B cell (primary cell): Measurements from ENCODE around the gene CAMK2N1. TPM values are rescaled to one million over a fixed set of nuclear protein-coding genes. Genes with fewer than 3 reads are reported as not detected.

ENCODE experiments used
- ATAC-seq: fragments of 200-7000 bp; cut with Tn5 transposase; one replicate; pipeline ENCODE4 v1.10.0; 2021; ENCODE audit warnings: low read depth, mild to moderate bottlenecking, moderate number of reproducible peaks, moderate library complexity
- CTCF ChIA-PET: fragments of 350-600 bp; sonication (Branson Sonifier 250); formaldehyde crosslinking; loops from one replicate; lab custom pipeline; 2021; ENCODE audit warnings: antibody characterized with exemption, inconsistent platforms; lab: Charles Lee
- POLR2A ChIA-PET: fragments of 350-600 bp; sonication (Branson Sonifier 250); formaldehyde crosslinking; loops from one replicate; lab custom pipeline; 2021; ENCODE audit warnings: antibody characterized with exemption; lab: Charles Lee
- DNase-seq: peaks from one replicate; pipeline ENCODE4 v3.0.0; 2013
- H2AFZ ChIP-seq: 2 replicates; pipeline ENCODE4 v1.6.1; 2012; ENCODE audit warnings: mild to moderate bottlenecking, low read depth, low read length; ENCODE audit not compliant: insufficient read depth, poor library complexity, severe bottlenecking
- H3K27ac ChIP-seq, 2 donors: 1 replicate in 1 of 2; 2 replicates in 1 of 2; pipeline ENCODE4 v1.5.1; 2012 to 2013; ENCODE audit warnings: low read length in 2 of 2, mild to moderate bottlenecking in 2 of 2, moderate library complexity in 1 of 2
- H3K27me3 ChIP-seq, 4 experiments: fragments of 200-600 bp in 1 of 4; sonication (generic) in 1 of 4; replicated peaks in 1 of 4; 1 replicate in 2 of 4; 2 replicates in 2 of 4; pipeline versions ENCODE4 v1.6.1 to v1.7.0; 2013 to 2016; ENCODE audit warnings: low read length in 3 of 4, mild to moderate bottlenecking in 2 of 4, mixed read lengths in 1 of 4, moderate library complexity in 1 of 4; ENCODE audit not compliant: insufficient read depth in 4 of 4, control insufficient read depth in 3 of 4; ENCODE audit errors: control extremely low read depth in 1 of 4
- H3K36me3 ChIP-seq, 2 experiments: replicated peaks in 1 of 2; 1 replicate in 1 of 2; 2 replicates in 1 of 2; pipeline versions ENCODE4 v1.6.1 to v1.7.1; 2013; ENCODE audit warnings: low read length in 1 of 2; ENCODE audit not compliant: insufficient read depth in 2 of 2, control insufficient read depth in 1 of 2; ENCODE audit errors: control extremely low read depth in 1 of 2, extremely low read depth in 1 of 2
- H3K4me1 ChIP-seq, 2 donors: fragments of 200-600 bp in 1 of 2; sonication (generic) in 1 of 2; 1 replicate in 1 of 2; 2 replicates in 1 of 2; pipeline versions ENCODE4 v1.5.1 to v1.6.1; 2013 to 2017; ENCODE audit warnings: low read length in 2 of 2; ENCODE audit not compliant: control insufficient read depth in 2 of 2, insufficient read depth in 2 of 2
- H3K4me2 ChIP-seq: replicated peaks from 2 replicates; pipeline ENCODE3; 2012; ENCODE audit warnings: mild to moderate bottlenecking, low read depth, low read length; ENCODE audit not compliant: poor library complexity, severe bottlenecking
- H3K4me3 ChIP-seq, 5 experiments: fragments of 200-600 bp in 1 of 5; sonication (generic) in 1 of 5; 1 replicate in 3 of 5; 2 replicates in 2 of 5; pipeline versions ENCODE4 v1.5.1 to v1.7.0; 2011 to 2016; ENCODE audit warnings: low read length in 4 of 5, mild to moderate bottlenecking in 4 of 5, low read depth in 2 of 5, control low read depth in 1 of 5, moderate library complexity in 1 of 5; ENCODE audit not compliant: insufficient read depth in 1 of 5; ENCODE audit errors: control extremely low read depth in 1 of 5, extremely low read depth in 1 of 5
- H3K79me2 ChIP-seq: fragments of 200-600 bp; sonication (generic); one replicate; pipeline ENCODE4 v1.6.0; 2016; ENCODE audit warnings: low read length; ENCODE audit not compliant: control insufficient read depth, insufficient read depth
- H3K9ac ChIP-seq: fragments of 200-600 bp; sonication (generic); 2 replicates; pipeline ENCODE4 v1.6.1; 2017; ENCODE audit warnings: mild to moderate bottlenecking, low read length, moderate library complexity
- H3K9me3 ChIP-seq, 3 donors: one replicate each; pipeline versions ENCODE4 v1.6.1 to v1.7.1; 2013; ENCODE audit warnings: low read length in 2 of 3; ENCODE audit not compliant: control insufficient read depth in 2 of 3, insufficient read depth in 1 of 3; ENCODE audit errors: control extremely low read depth in 1 of 3
- H4K20me1 ChIP-seq: 2 replicates; pipeline ENCODE4 v1.6.0; 2012; ENCODE audit warnings: mild to moderate bottlenecking, low read length; ENCODE audit not compliant: insufficient read depth, control insufficient read depth, poor library complexity, severe bottlenecking
- H3K27ac Mint-ChIP-seq: one replicate; pipeline ENCODE4 v1.8.0; 2021; ENCODE audit warnings: mixed read lengths
- H3K27me3 Mint-ChIP-seq: one replicate; pipeline ENCODE4 v1.8.0; 2021; ENCODE audit warnings: mixed read lengths
- H3K4me1 Mint-ChIP-seq: one replicate; pipeline ENCODE4 v1.8.0; 2021; ENCODE audit warnings: mixed read lengths
- H3K4me3 Mint-ChIP-seq: one replicate; pipeline ENCODE4 v1.8.0; 2021; ENCODE audit warnings: mixed read lengths
- H3K9me3 Mint-ChIP-seq: one replicate; pipeline ENCODE4 v1.8.0; 2022; ENCODE audit warnings: mixed read lengths; ENCODE audit not compliant: insufficient read depth
- EZH2 ChIP-seq: IDR thresholded peaks from 2 replicates; pipeline ENCODE4 v1.6.1; 2012; ENCODE audit warnings: borderline replicate concordance, low read depth, mild to moderate bottlenecking, moderate library complexity, low read length; ENCODE audit not compliant: insufficient read depth, poor library complexity, severe bottlenecking
- WGBS: methylation state at CpG from one replicate; pipeline ENCODE4 v1.1.5; 2013; ENCODE audit warnings: missing lambda C conversion rate; ENCODE audit not compliant: insufficient coverage; 5-methylcytosine and 5-hydroxymethylcytosine counted together
- intact Hi-C: fragments of 100-400 bp; cut with micrococcal nuclease; formaldehyde crosslinking; loops from one replicate; pipeline ENCODE4 v1.10.0; 2022
- polyA plus RNA-seq: library from polyadenylated mRNA; depleted of rRNA; stranded (reverse); fragments of >200 nt; gene quantifications from 2 replicates; pipeline ENCODE4 v1.2.3, GENCODE V29; 2012
- total RNA-seq, 2 donors: library from RNA; stranded (reverse); fragments of 120-200 nt in 1 of 2; gene quantifications; 1 replicate in 1 of 2; 2 replicates in 1 of 2; pipeline versions ENCODE4 v1.2.3 to v1.2.4, GENCODE V29; 2013 to 2022
- TF ChIP-seq, protein P1 (sequence below): fragments of 200-600 bp; IDR thresholded peaks from one replicate; pipeline ENCODE4 v1.8.0; 2022; ENCODE audit warnings: antibody characterized with exemption, mild to moderate bottlenecking

The CAMK2N1 gene
- total and polyA plus RNA-seq, 2 donors (not counting 1 experiment from before 2014, with no cell fraction given) = 0.49 to 6.0 TPM

DNA sequence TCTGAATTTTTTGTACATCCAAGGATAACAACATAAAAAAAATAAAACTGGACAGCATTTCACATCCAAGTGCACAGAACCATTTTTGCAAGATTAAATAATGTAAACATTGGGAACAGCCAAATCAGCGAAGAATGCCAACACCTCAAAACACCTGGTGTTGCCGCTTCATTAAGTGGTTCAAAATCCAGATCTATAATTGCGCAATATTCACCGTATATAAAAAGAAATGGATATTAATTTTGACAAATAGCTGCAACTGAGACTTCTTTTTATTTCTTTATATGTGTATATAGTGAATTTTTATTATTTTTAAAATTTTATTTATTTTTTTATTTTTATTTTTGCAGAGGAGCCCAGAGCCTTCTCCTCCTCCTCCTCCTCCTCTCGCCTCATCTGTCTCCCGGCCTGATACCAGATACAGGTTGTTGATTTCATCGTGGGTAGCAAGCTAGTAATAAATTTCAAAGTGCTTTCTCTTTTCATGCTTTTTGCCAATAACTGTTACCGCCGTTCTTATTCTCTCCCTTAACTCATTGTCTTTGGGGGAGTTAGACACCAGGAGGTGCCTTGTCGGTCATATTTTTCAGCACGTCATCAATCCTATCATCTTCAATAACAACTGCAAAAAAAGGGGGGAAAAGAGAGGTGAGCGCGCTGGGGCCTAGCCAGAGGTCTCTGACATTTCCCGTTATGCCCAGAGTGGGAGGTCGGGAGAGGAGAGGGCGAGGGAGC lies 2.7 kb downstream of the CAMK2N1 start:
- H3K4me3 Mint-ChIP-seq = peak overlapping the region; percentile 67
- Histone ChIP-seq H3K4me2 (peak overlapping the region; percentile 98), H3K4me3 (no peak overlapping the region), H3K79me2 (no peaks in the 10 kb centered on the region), H3K36me3 (no peaks in the 10 kb centered on the region), H3K27me3 (peaks cover 0 to 71% (median 24%) of the 10 kb centered on the region in 4 experiments), H3K9me3 (peaks cover 0 to 9% (median 0%) of the 10 kb centered on the region in 3 donors), H3K27ac (no peak overlapping the region), H3K4me1 (peaks cover 25 to 27% of the 10 kb centered on the region in 2 donors), H2AFZ (no peak overlapping the region), H3K9ac (no peak overlapping the region), H4K20me1 (no peaks in the 10 kb centered on the region)
- intact Hi-C loops = no loop called here
- 13% methylated on average over 3 of the region's 16 CpGs for WGBS
- CTCF ChIA-PET = interaction anchor here (0.9 to 3.9 kb wide), 3 partner anchors 11 to 121 kb away, joined by 3 to 20 read pairs (median 3); no protein-coding TSS in a partner anchor
- ATAC-seq (no peak), DNase-seq (no peak)
- no peak for TF ChIP-seq EZH2
- TF ChIP-seq, protein P1, sequence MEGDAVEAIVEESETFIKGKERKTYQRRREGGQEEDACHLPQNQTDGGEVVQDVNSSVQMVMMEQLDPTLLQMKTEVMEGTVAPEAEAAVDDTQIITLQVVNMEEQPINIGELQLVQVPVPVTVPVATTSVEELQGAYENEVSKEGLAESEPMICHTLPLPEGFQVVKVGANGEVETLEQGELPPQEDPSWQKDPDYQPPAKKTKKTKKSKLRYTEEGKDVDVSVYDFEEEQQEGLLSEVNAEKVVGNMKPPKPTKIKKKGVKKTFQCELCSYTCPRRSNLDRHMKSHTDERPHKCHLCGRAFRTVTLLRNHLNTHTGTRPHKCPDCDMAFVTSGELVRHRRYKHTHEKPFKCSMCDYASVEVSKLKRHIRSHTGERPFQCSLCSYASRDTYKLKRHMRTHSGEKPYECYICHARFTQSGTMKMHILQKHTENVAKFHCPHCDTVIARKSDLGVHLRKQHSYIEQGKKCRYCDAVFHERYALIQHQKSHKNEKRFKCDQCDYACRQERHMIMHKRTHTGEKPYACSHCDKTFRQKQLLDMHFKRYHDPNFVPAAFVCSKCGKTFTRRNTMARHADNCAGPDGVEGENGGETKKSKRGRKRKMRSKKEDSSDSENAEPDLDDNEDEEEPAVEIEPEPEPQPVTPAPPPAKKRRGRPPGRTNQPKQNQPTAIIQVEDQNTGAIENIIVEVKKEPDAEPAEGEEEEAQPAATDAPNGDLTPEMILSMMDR = no peak
- POLR2A ChIA-PET = no interaction called here
- H3K27ac Mint-ChIP-seq = no peak overlapping the region
- H3K9me3 Mint-ChIP-seq = no peaks in the 10 kb centered on the region
- peaks cover 18% of the 10 kb centered on the region for H3K4me1 Mint-ChIP-seq
- H3K27me3 Mint-ChIP-seq = peaks cover 69% of the 10 kb centered on the region
